ENCODE data around the gene FUOM.

FUOM gene

GRCh38 chr10:133400624-133401424, 43.0 kb upstream of the FUOM start:
- Histone ChIP-seq H3K9me3 (replicated peaks in 1 of 11) (no peaks in the 10 kb centered on the region), H4K20me1 (peaks cover 5 to 89% (median 35%) of the 10 kb centered on the region in 11 experiments; a peak in 15 of 22 replicates), H3K27ac (peak overlapping the region in 6 of 11 experiments; percentile 24 to 62 (median 35); a peak in 8 of 22 replicates), H3K36me3 (peaks cover 87 to 100% (median 95%) of the 10 kb centered on the region in 11 experiments), H3K27me3 (no peaks in the 10 kb centered on the region), H3K4me1 (peaks cover 12 to 36% (median 21%) of the 10 kb centered on the region in 10 experiments), H3K4me2 (peak overlapping the region in 3 of 11 experiments; percentile 28 to 48 (median 37); a peak in 4 of 22 replicates), H3K9ac (peak overlapping the region in 5 of 11 experiments; percentile 9 to 43 (median 22); a peak in 6 of 22 replicates), H3K4me3 (no peak overlapping the region)
- TF ChIP-seq Cebpa-rat (IDR thresholded peaks at IDR 0.05) = no peak

- no peak for TF ChIP-seq Cebpa-rat (IDR thresholded peaks at IDR 0.05)
- no peak overlapping the region for H3K4me3 ChIP-seq
- H4K20me1 ChIP-seq = peaks cover 0 to 76% (median 31%) of the 10 kb centered on the region in 11 experiments; a peak in 14 of 22 replicates
- H3K27me3 ChIP-seq = no peaks in the 10 kb centered on the region
- 0 out of 22 replicates have a peak overlapping the region, but pooled peaks of 1 of the 11 experiments have one; percentile 14 for H3K9ac ChIP-seq
- no peak overlapping the region for H3K4me2 ChIP-seq
- no peaks in the 10 kb centered on the region for H3K9me3 ChIP-seq (replicated peaks in 1 of 11)
- H3K27ac ChIP-seq = 0 out of 22 replicates have a peak overlapping the region, but pooled peaks of 1 of the 11 experiments have one; percentile 8
- peaks cover 24 to 48% (median 32%) of the 10 kb centered on the region in 10 experiments for H3K4me1 ChIP-seq
- peaks cover 75 to 87% (median 83%) of the 10 kb centered on the region in 11 experiments for H3K36me3 ChIP-seq
These were observed 41.3 kb upstream of the FUOM start for GRCh38 chr10:133399123-133399601.

GRCh38 chr10:133397938-133398337, 40.1 kb upstream of the FUOM start:
- no peaks in the 10 kb centered on the region for H3K27me3 ChIP-seq
- H3K36me3 ChIP-seq = peaks cover 65 to 76% (median 72%) of the 10 kb centered on the region in 11 experiments
- no peak overlapping the region for H3K27ac ChIP-seq
- no peak overlapping the region for H3K4me2 ChIP-seq
- no peak for TF ChIP-seq Cebpa-rat (IDR thresholded peaks at IDR 0.05)
- H3K4me1 ChIP-seq = peaks cover 32 to 55% (median 39%) of the 10 kb centered on the region in 10 experiments
- no peak overlapping the region for H3K4me3 ChIP-seq
- H3K9ac ChIP-seq = peak overlapping the region in 1 of 11 experiments; percentile 16; a peak in 1 of 22 replicates
- peaks cover 0 to 67% (median 31%) of the 10 kb centered on the region in 11 experiments; a peak in 14 of 22 replicates for H4K20me1 ChIP-seq
- H3K9me3 ChIP-seq (replicated peaks in 1 of 11) = no peaks in the 10 kb centered on the region

GRCh38 chr10:133396035-133396624, 38.3 kb upstream of the FUOM start:
- TF ChIP-seq Cebpa-rat (IDR thresholded peaks at IDR 0.05) = no peak
- Histone ChIP-seq H3K4me1 (peaks cover 50 to 67% (median 56%) of the 10 kb centered on the region in 10 experiments), H3K36me3 (peaks cover 48 to 58% (median 54%) of the 10 kb centered on the region in 11 experiments), H3K4me2 (peak overlapping the region; percentile 20 to 100 (median 98); a peak in 18 of 22 replicates), H3K9me3 (replicated peaks in 1 of 11) (no peaks in the 10 kb centered on the region), H3K9ac (peak overlapping the region in 9 of 11 experiments; percentile 5 to 98 (median 95); a peak in 12 of 22 replicates), H3K27ac (peak overlapping the region in 4 of 11 experiments; percentile 10 to 96 (median 95); a peak in 5 of 22 replicates), H3K4me3 (peak overlapping the region in 4 of 10 experiments; percentile 87 to 94 (median 88); a peak in 1 of 20 replicates), H3K27me3 (no peaks in the 10 kb centered on the region), H4K20me1 (peaks cover 0 to 53% (median 18%) of the 10 kb centered on the region in 11 experiments; a peak in 13 of 22 replicates)

GRCh38 chr10:133394801-133395221, 37.0 kb upstream of the FUOM start:
- TF ChIP-seq Cebpa-rat (IDR thresholded peaks at IDR 0.05) = no peak
- H4K20me1 ChIP-seq = peaks cover 0 to 40% (median 12%) of the 10 kb centered on the region in 11 experiments; a peak in 12 of 22 replicates
- no peaks in the 10 kb centered on the region for H3K9me3 ChIP-seq (replicated peaks in 1 of 11)
- peak overlapping the region; percentile 93 to 98 (median 95) for H3K9ac ChIP-seq
- no peaks in the 10 kb centered on the region for H3K27me3 ChIP-seq
- H3K4me1 ChIP-seq = peaks cover 53 to 67% (median 63%) of the 10 kb centered on the region in 10 experiments
- H3K27ac ChIP-seq = peak overlapping the region; percentile 88 to 96 (median 95)
- peak overlapping the region; percentile 80 to 94 (median 88) for H3K4me3 ChIP-seq
- H3K4me2 ChIP-seq = peak overlapping the region; percentile 92 to 100 (median 98)
- peaks cover 37 to 45% (median 42%) of the 10 kb centered on the region in 11 experiments for H3K36me3 ChIP-seq

GRCh38 chr10:133394064-133394663, 36.3 kb upstream of the FUOM start, which contains the start of gene MTG1:
MTG1 (plus strand) TSS chr10:133394157; CDS start chr10:133394221, 64 bp downstream.
- peak within 1 kb of the TSS; percentile 80 to 94 (median 88) for H3K4me3 ChIP-seq
- no peak for TF ChIP-seq Cebpa-rat (IDR thresholded peaks at IDR 0.05)
- peak within 1 kb of the TSS; percentile 94 to 100 (median 98) for H3K4me2 ChIP-seq
- no peaks in the 10 kb centered on the region for H3K9me3 ChIP-seq (replicated peaks in 1 of 11)
- peak within 1 kb of the TSS; percentile 93 to 98 (median 95) for H3K9ac ChIP-seq
- H3K27ac ChIP-seq = peak within 1 kb of the TSS; percentile 88 to 96 (median 95)
- H4K20me1 ChIP-seq = peaks cover 0 to 35% (median 9%) of the 10 kb centered on the region in 11 experiments; a peak in 12 of 22 replicates
- H3K27me3 ChIP-seq = no peaks in the 10 kb centered on the region
- peaks cover 60 to 73% (median 69%) of the 10 kb centered on the region in 10 experiments for H3K4me1 ChIP-seq
- peaks cover 30 to 39% (median 36%) of the 10 kb centered on the region in 11 experiments for H3K36me3 ChIP-seq

- Histone ChIP-seq H3K36me3 (peaks cover 24 to 32% (median 29%) of the 10 kb centered on the region in 11 experiments), H3K27me3 (no peaks in the 10 kb centered on the region), H3K27ac (peak overlapping the region in 10 of 11 experiments; percentile 91 to 96 (median 95); a peak in 21 of 22 replicates), H3K9ac (peak overlapping the region; percentile 93 to 98 (median 95); a peak in 21 of 22 replicates), H3K9me3 (replicated peaks in 1 of 11) (no peaks in the 10 kb centered on the region), H3K4me2 (peak overlapping the region; percentile 88 to 100 (median 98)), H4K20me1 (peaks cover 0 to 29% (median 6%) of the 10 kb centered on the region in 11 experiments; a peak in 9 of 22 replicates), H3K4me1 (peaks cover 64 to 77% (median 73%) of the 10 kb centered on the region in 10 experiments), H3K4me3 (peak overlapping the region; percentile 80 to 94 (median 88))
- no peak for TF ChIP-seq Cebpa-rat (IDR thresholded peaks at IDR 0.05)
These were observed 35.7 kb upstream of the FUOM start for GRCh38 chr10:133393401-133394063.

Measured in BLaER1 treated with 17β-estradiol and CSF1 and Interleukin-3, amounts not matched to agents 10 nM and 100 nM (cell line).